ENCODE data around the gene PARD3. TPM values are rescaled to one million over a fixed set of nuclear protein-coding genes. Genes with fewer than 3 reads are reported as not detected.
"Not testable (repeated sequence)": the region's sequence is repeated elsewhere in the genome, so short reads cannot be mapped to it uniquely, and the experiment has no call there.

PARD3 gene
- total RNA-seq, 1 donor from 2014 or later, result 88.7 TPM

DNA sequence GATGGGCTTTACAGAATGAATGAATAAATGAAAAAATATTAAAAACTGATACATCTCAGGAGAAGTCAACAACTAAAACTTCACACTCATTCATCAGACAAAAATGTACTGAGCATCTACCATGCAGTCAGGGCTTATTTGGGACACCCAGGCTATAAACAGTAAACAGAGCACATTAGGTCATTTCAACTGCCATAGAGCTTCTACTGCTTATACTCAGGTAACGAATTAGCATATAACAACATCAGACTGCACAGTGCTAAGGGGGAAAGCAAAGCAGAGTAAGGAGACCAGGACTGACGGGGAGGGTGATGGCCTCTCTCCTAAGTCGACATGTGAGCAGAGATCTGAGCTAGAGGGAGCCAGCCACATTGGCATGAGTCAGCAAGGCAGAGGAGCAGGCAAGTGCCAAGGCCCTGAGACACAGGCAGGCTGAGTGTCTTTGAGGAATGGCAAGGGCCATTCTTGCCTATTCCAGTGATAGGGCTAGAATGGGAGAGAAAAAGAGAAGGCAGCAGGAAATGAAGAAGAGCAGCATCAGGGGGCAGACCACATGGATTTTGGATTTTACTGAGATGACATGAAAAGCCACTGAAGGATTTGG is 528.9 kb downstream of the PARD3 start:
- no peak overlapping the region for H3K4me3 ChIP-seq (ENCODE audit: low read length in 3 of 3)
- H3K9ac ChIP-seq (ENCODE audit: low read depth in 1 of 3, low read length in 3 of 3), result no peak overlapping the region
- H3K9me3 ChIP-seq (ENCODE audit: control insufficient read depth in 3 of 3, low read length in 3 of 3), result no peaks in the 10 kb centered on the region
- H3K27me3 ChIP-seq (ENCODE audit: control insufficient read depth in 3 of 3, insufficient read depth in 3 of 3, low read length in 3 of 3), result no peaks in the 10 kb centered on the region
- H3K4me1 ChIP-seq (ENCODE audit: control insufficient read depth in 3 of 3, insufficient read depth in 3 of 3, low read length in 3 of 3), result peaks cover 0 to 7% (median 5%) of the 10 kb centered on the region in 3 donors
- H3K36me3 ChIP-seq (ENCODE audit: control insufficient read depth in 3 of 3, insufficient read depth in 3 of 3, low read length in 3 of 3), result no peaks in the 10 kb centered on the region
- H3K27ac ChIP-seq (ENCODE audit: low read depth, low read length), result no peak overlapping the region

DNA sequence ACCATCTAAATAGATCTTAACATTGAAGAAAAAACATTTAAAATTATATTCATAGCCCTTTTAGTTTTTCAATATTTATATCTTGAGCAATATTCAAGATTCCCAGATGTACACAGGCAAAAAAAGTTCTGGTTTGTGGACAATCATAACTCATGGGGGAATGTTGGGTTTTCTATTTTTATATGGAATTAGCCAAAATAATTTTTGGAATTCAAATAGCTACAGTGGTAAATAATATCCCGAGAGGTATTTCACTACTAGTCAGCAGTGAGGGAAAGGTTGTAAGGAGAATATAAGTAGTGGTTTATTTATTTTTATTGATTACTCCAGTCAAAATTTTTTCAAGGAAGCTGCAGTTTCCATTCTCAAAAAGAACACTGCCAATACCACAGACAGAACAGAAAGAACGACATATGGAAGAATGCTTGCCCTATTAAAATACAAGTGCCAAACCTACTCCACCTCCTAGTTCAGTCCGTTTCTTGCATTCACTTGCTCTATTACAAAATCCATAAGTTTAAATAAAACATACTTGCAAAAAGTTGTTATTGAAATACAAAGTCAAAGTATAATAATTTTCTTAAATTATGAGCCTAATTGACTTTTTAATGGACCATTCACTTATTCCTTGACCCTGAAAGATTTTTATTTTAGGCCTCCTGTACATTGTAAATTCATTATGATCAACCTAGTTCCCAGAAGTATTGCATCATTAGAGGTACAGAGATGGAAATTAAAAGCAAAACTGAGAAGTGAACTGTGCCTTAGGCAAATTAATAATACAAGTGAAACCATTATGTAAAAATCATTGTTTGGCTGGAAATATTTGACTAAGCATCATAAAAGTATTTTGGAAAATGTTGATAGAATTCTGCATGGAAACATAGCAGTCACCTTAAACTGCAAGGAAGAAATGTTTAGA is 533.2 kb downstream of the PARD3 start:
- H3K27ac ChIP-seq (ENCODE audit: low read depth, low read length), result peak overlapping the region; percentile 43
- H3K4me1 ChIP-seq (ENCODE audit: control insufficient read depth in 3 of 3, insufficient read depth in 3 of 3, low read length in 3 of 3), result peaks cover 0 to 7% (median 0%) of the 10 kb centered on the region in 3 donors
- no peak overlapping the region for H3K9ac ChIP-seq (ENCODE audit: low read depth in 1 of 3, low read length in 3 of 3)
- H3K36me3 ChIP-seq (ENCODE audit: control insufficient read depth in 3 of 3, insufficient read depth in 3 of 3, low read length in 3 of 3), result no peaks in the 10 kb centered on the region
- no peak overlapping the region for H3K4me3 ChIP-seq (ENCODE audit: low read length in 3 of 3)
- no peaks in the 10 kb centered on the region for H3K27me3 ChIP-seq (ENCODE audit: control insufficient read depth in 3 of 3, insufficient read depth in 3 of 3, low read length in 3 of 3)
- H3K9me3 ChIP-seq (ENCODE audit: control insufficient read depth in 3 of 3, low read length in 3 of 3), result no peaks in the 10 kb centered on the region

- Histone ChIP-seq H3K9ac (ENCODE audit: low read depth in 1 of 3, low read length in 3 of 3) (no peak overlapping the region), H3K36me3 (ENCODE audit: control insufficient read depth in 3 of 3, insufficient read depth in 3 of 3, low read length in 3 of 3) (no peaks in the 10 kb centered on the region), H3K9me3 (ENCODE audit: control insufficient read depth in 3 of 3, low read length in 3 of 3) (no peaks in the 10 kb centered on the region), H3K4me3 (ENCODE audit: low read length in 3 of 3) (no peak overlapping the region), H3K27ac (ENCODE audit: low read depth, low read length) (peak overlapping the region; percentile 43), H3K4me1 (ENCODE audit: control insufficient read depth in 3 of 3, insufficient read depth in 3 of 3, low read length in 3 of 3) (peaks cover 0 to 7% (median 0%) of the 10 kb centered on the region in 3 donors), H3K27me3 (ENCODE audit: control insufficient read depth in 3 of 3, insufficient read depth in 3 of 3, low read length in 3 of 3) (no peaks in the 10 kb centered on the region)
These were observed 534.3 kb downstream of the PARD3 start for GRCh38 chr10:34280599-34281374.

DNA sequence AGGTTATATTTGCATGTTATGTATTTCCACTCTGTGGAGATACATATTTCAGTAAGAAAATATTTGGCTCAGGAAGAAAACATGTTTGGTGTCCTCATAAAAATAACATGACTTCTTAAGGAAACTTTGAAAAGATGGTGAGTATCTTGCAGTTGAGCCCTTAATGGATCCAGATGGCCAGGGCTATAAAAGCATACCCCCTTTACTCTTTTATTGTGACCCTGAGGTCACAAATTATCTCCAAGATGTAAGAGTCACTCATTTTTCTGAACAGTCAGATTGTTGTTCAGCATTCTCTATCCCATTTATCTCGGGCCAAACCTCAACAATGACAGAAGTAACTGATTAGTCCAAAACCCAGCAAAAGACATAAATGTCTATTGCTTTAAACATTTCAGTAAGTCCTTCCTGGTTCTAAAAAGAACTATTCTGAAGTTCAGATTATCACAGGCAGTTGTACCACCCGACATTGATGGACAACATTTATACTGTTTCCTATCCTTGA is 539.4 kb downstream of the PARD3 start:
- no peaks in the 10 kb centered on the region for H3K4me1 ChIP-seq (ENCODE audit: control insufficient read depth in 3 of 3, insufficient read depth in 3 of 3, low read length in 3 of 3)
- no peak overlapping the region for H3K4me3 ChIP-seq (ENCODE audit: low read length in 3 of 3)
- no peak overlapping the region for H3K9ac ChIP-seq (ENCODE audit: low read depth in 1 of 3, low read length in 3 of 3)
- H3K27ac ChIP-seq (ENCODE audit: low read depth, low read length), result no peak overlapping the region
- no peaks in the 10 kb centered on the region for H3K36me3 ChIP-seq (ENCODE audit: control insufficient read depth in 3 of 3, insufficient read depth in 3 of 3, low read length in 3 of 3)
- no peaks in the 10 kb centered on the region for H3K9me3 ChIP-seq (ENCODE audit: control insufficient read depth in 3 of 3, low read length in 3 of 3)
- no peaks in the 10 kb centered on the region for H3K27me3 ChIP-seq (ENCODE audit: control insufficient read depth in 3 of 3, insufficient read depth in 3 of 3, low read length in 3 of 3)

DNA sequence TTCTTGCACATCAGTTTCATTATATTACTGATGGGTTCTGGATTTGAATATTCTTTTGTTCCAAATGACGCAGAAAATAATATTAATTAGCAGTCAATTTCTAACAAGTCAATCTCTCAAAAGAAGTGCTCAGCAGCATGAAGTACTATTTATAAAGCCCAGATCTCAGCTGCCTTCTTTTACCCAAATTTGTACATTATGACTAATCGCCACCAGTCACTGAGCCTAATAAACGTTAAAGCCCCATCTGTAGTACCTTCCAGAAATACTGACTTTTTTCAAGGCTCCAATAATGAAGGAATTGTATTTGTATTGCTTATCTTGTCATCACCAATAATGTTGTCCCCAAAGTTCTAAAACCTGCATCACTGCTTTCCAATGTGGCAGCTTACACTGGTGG is 540.2 kb downstream of the PARD3 start:
- no peaks in the 10 kb centered on the region for H3K9me3 ChIP-seq (ENCODE audit: control insufficient read depth in 3 of 3, low read length in 3 of 3)
- H3K4me3 ChIP-seq (ENCODE audit: low read length in 3 of 3), result no peak overlapping the region
- no peaks in the 10 kb centered on the region for H3K36me3 ChIP-seq (ENCODE audit: control insufficient read depth in 3 of 3, insufficient read depth in 3 of 3, low read length in 3 of 3)
- no peak overlapping the region for H3K9ac ChIP-seq (ENCODE audit: low read depth in 1 of 3, low read length in 3 of 3)
- H3K4me1 ChIP-seq (ENCODE audit: control insufficient read depth in 3 of 3, insufficient read depth in 3 of 3, low read length in 3 of 3), result no peaks in the 10 kb centered on the region
- H3K27ac ChIP-seq (ENCODE audit: low read depth, low read length), result no peak overlapping the region
- H3K27me3 ChIP-seq (ENCODE audit: control insufficient read depth in 3 of 3, insufficient read depth in 3 of 3, low read length in 3 of 3), result no peaks in the 10 kb centered on the region

GRCh38 chr10:34273340-34273739 is 541.8 kb downstream of the PARD3 start:
- H3K9me3 ChIP-seq (ENCODE audit: control insufficient read depth in 3 of 3, low read length in 3 of 3), result no peaks in the 10 kb centered on the region
- no peak overlapping the region for H3K27ac ChIP-seq (ENCODE audit: low read depth, low read length)
- H3K4me3 ChIP-seq (ENCODE audit: low read length in 3 of 3), result no peak overlapping the region
- H3K4me1 ChIP-seq (ENCODE audit: control insufficient read depth in 3 of 3, insufficient read depth in 3 of 3, low read length in 3 of 3), result no peaks in the 10 kb centered on the region
- H3K9ac ChIP-seq (ENCODE audit: low read depth in 1 of 3, low read length in 3 of 3), result no peak overlapping the region
- H3K36me3 ChIP-seq (ENCODE audit: control insufficient read depth in 3 of 3, insufficient read depth in 3 of 3, low read length in 3 of 3), result peaks cover 0 to 2% (median 0%) of the 10 kb centered on the region in 3 donors
- H3K27me3 ChIP-seq (ENCODE audit: control insufficient read depth in 3 of 3, insufficient read depth in 3 of 3, low read length in 3 of 3), result no peaks in the 10 kb centered on the region

DNA sequence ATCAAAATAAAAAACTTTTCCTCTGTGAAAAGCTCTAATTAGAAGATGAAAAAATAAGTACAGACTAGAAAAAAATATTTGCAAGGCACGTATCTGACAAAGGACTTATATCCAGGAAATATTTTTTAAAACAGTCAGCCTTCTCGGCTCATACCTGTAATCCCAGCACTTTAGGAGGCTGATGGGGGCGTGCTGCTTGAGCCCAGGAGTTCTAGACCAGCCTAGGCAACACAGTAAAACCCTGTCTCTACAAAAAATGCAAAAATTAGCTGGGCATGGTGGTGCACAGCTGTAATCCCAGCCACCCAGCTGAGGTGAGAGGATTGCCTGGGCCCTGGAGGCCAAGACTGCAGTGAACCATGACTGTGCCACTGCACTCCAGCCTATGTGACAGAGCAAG is 542.8 kb downstream of the PARD3 start:
- Histone ChIP-seq H3K9me3 (ENCODE audit: control insufficient read depth in 3 of 3, low read length in 3 of 3) (no peaks in the 10 kb centered on the region), H3K36me3 (ENCODE audit: control insufficient read depth in 3 of 3, insufficient read depth in 3 of 3, low read length in 3 of 3) (peaks cover 0 to 2% (median 0%) of the 10 kb centered on the region in 3 donors), H3K27me3 (ENCODE audit: control insufficient read depth in 3 of 3, insufficient read depth in 3 of 3, low read length in 3 of 3) (no peaks in the 10 kb centered on the region), H3K4me3 (ENCODE audit: low read length in 3 of 3) (no peak overlapping the region), H3K9ac (ENCODE audit: low read depth in 1 of 3, low read length in 3 of 3) (no peak overlapping the region), H3K27ac (ENCODE audit: low read depth, low read length) (no peak overlapping the region), H3K4me1 (ENCODE audit: control insufficient read depth in 3 of 3, insufficient read depth in 3 of 3, low read length in 3 of 3) (no peaks in the 10 kb centered on the region)

GRCh38 chr10:34268410-34268809 is 546.7 kb downstream of the PARD3 start:
- not testable (repeated sequence) for H3K27ac ChIP-seq (ENCODE audit: low read depth, low read length); H3K36me3 ChIP-seq (ENCODE audit: control insufficient read depth in 3 of 3, insufficient read depth in 3 of 3, low read length in 3 of 3); H3K9me3 ChIP-seq (ENCODE audit: control insufficient read depth in 3 of 3, low read length in 3 of 3); H3K27me3 ChIP-seq (ENCODE audit: control insufficient read depth in 3 of 3, insufficient read depth in 3 of 3, low read length in 3 of 3); H3K4me3 ChIP-seq (ENCODE audit: low read length in 3 of 3); H3K9ac ChIP-seq (ENCODE audit: low read depth in 1 of 3, low read length in 3 of 3); H3K4me1 ChIP-seq (ENCODE audit: control insufficient read depth in 3 of 3, insufficient read depth in 3 of 3, low read length in 3 of 3)

GRCh38 chr10:34262985-34263384 is 552.1 kb downstream of the PARD3 start:
- Histone ChIP-seq H3K4me1 (ENCODE audit: control insufficient read depth in 3 of 3, insufficient read depth in 3 of 3, low read length in 3 of 3) (no peaks in the 10 kb centered on the region), H3K36me3 (ENCODE audit: control insufficient read depth in 3 of 3, insufficient read depth in 3 of 3, low read length in 3 of 3) (no peaks in the 10 kb centered on the region), H3K9ac (ENCODE audit: low read depth in 1 of 3, low read length in 3 of 3) (no peak overlapping the region), H3K27ac (ENCODE audit: low read depth, low read length) (no peak overlapping the region), H3K9me3 (ENCODE audit: control insufficient read depth in 3 of 3, low read length in 3 of 3) (no peaks in the 10 kb centered on the region), H3K4me3 (ENCODE audit: low read length in 3 of 3) (no peak overlapping the region), H3K27me3 (ENCODE audit: control insufficient read depth in 3 of 3, insufficient read depth in 3 of 3, low read length in 3 of 3) (no peaks in the 10 kb centered on the region)

All from skeletal muscle tissue (tissue), 4 donors.